HepG2 (cell line): Measurements from ENCODE around the gene ABI2.

Experiments used
- CREB1 ChIP-seq, 2 experiments: fragments of 450-650 bp in 1 of 2; IDR thresholded peaks; 2 replicates each; pipeline ENCODE4 v1.6.1; 2016 to 2017; ENCODE audit warnings: control low read depth in 1 of 2, mild to moderate bottlenecking in 1 of 2, missing compliant biosample characterization in 1 of 2, missing genetic modification characterization in 1 of 2
- ETV6 ChIP-seq: sonication (generic); formaldehyde crosslinking; conservative IDR thresholded peaks from 2 replicates; pipeline ENCODE4 v1.4.0; 2020; ENCODE audit warnings: missing genetic modification reagents
- RXRA ChIP-seq: sonication (generic); formaldehyde crosslinking; IDR thresholded peaks from 2 replicates; pipeline ENCODE4 v1.5.1; 2020; ENCODE audit warnings: missing genetic modification reagents
- TCF12 ChIP-seq, 2 experiments: fragments of 450-650 bp in 1 of 2; sonication (generic) in 1 of 2; formaldehyde crosslinking in 1 of 2; IDR thresholded peaks; 2 replicates each; pipeline versions ENCODE4 v1.6.1 to v1.8.0; 2017 to 2022; ENCODE audit warnings: antibody characterized with exemption in 1 of 2, mild to moderate bottlenecking in 1 of 2, missing genetic modification reagents in 1 of 2, moderate library complexity in 1 of 2
- ZBTB20 ChIP-seq: sonication (generic); formaldehyde crosslinking; IDR thresholded peaks from 2 replicates; pipeline ENCODE4 v1.8.1; 2023; ENCODE audit warnings: missing genetic modification reagents, low read depth, mild to moderate bottlenecking, borderline replicate concordance
- ZNF747 ChIP-seq: sonication (generic); formaldehyde crosslinking; IDR thresholded peaks from 2 replicates; pipeline ENCODE4 v1.8.1; 2023; ENCODE audit warnings: missing genetic modification reagents, mild to moderate bottlenecking, borderline replicate concordance

DNA sequence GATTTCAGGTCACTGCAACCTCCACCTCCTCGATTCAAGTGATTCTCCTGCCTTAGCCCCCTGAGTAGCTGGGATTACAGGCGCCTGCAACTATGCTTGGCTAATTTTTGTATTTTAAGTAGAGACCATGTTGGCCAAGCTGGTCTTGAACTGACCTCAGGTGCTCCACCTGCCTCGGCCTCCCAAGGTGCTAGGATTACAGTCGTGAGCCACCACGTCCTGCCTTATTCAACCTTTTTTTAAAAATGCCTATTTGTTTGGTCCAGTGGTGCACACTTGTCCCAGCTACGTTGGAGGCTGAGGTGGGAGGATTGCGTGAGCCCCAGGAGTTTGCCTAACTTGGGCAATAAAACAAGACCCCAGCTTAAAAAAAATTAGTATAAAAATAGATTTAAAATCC lies 46.1 kb upstream of the ABI2 start:
- no peak for TF ChIP-seq TCF12 (IDR thresholded peaks at IDR 0.05)
- no peak for TF ChIP-seq TCF12 (CRISPR knock-in tag; IDR thresholded peaks at IDR 0.05)
- TF ChIP-seq RXRA (CRISPR knock-in tag) = no peak
- TF ChIP-seq CREB1 (IDR thresholded peaks at IDR 0.05) = no peak
- TF ChIP-seq CREB1 (CRISPR knock-in tag; IDR thresholded peaks at IDR 0.05) = no peak
- TF ChIP-seq ETV6 (CRISPR knock-in tag) = no peak
- no peak for TF ChIP-seq ZNF747 (CRISPR knock-in tag)
- TF ChIP-seq ZBTB20 (CRISPR knock-in tag) = no peak
